ENCODE measurements around the gene EIF5B. TPM values are rescaled to one million over a fixed set of nuclear protein-coding genes. Genes with fewer than 3 reads are reported as not detected.

The EIF5B gene
- total RNA-seq, 4 donors from 2014 or later = 31.5 to 55.2 (median 34.5) TPM

DNA sequence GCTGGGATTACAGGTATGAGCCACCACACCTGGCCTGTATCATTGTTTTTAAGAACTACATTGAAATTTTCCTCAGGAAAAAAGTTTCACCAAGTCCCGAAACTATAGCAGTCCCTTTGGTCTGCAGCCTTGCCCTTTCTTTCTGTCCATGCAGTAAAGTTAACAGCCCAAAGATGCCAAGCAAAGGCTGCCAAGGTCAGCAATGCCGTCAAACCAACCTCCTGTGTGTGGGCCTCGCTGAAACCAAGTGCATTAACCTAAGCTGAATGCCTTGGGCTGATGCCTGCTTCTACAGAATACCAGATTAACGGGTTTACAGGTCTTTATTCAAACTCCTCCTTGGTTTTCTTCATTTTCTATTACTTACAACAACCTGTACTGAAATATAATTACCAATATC lies 73.1 kb downstream of the EIF5B start:
- H3K36me3 ChIP-seq = peaks cover 78% of the 10 kb centered on the region
- H3K4me3 ChIP-seq = no peak overlapping the region
- 89% methylated on average over 4 of the region's 4 CpGs for WGBS

GRCh38 chr2:99414566-99414965 lies 77.4 kb downstream of the EIF5B start:
- 85% methylated on average over 1 of the region's 1 CpG for WGBS
- Histone ChIP-seq H3K36me3 (peaks cover 85% of the 10 kb centered on the region), H3K4me1 (no peaks in the 10 kb centered on the region), H3K27me3 (no peaks in the 10 kb centered on the region), H3K4me3 (no peak overlapping the region), H3K27ac (no peak overlapping the region), H3K9me3 (no peaks in the 10 kb centered on the region)
- TF ChIP-seq POLR2A (IDR thresholded peaks at IDR 0.05) (no peak), EP300 (IDR thresholded peaks at IDR 0.05) (no peak), CTCF (IDR thresholded peaks at IDR 0.05) (no peak), POLR2AphosphoS5 (IDR thresholded peaks at IDR 0.05) (no peak)
- no peak for DNase-seq (ENCODE audit: low spot score in 2 of 2)

More for the DNA sequence above, 73.1 kb downstream of the EIF5B start:
- TF ChIP-seq CTCF (IDR thresholded peaks at IDR 0.05) (no peak), POLR2A (IDR thresholded peaks at IDR 0.05) (no peak)
- Histone ChIP-seq H3K27me3 (no peaks in the 10 kb centered on the region), H3K9me3 (no peaks in the 10 kb centered on the region), H3K4me1 (peaks cover under 1% of the 10 kb centered on the region), H3K27ac (no peak overlapping the region)
- DNase-seq (ENCODE audit: low spot score in 2 of 2) = no peak

DNA sequence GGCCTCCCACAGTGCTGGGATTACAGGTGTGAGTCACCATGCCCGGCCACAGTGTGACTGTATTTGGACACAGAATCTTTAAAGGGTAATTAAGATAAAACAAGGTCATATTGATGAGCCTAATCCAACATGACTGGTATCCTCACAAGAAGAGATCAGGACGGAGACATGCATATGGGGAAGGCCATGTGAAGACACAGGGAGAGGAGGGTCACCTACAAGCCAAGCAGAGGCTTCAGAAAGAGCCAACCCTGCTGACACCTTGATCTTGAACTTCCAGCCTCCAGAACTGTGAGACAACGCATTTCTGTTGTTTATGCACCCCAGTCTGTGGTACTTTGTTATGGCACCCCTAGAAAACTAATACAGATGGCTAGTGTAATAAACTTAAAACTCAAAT lies 80.2 kb downstream of the EIF5B start:
- Histone ChIP-seq H3K9me3 (no peaks in the 10 kb centered on the region), H3K4me3 (no peak overlapping the region), H3K4me1 (no peaks in the 10 kb centered on the region), H3K36me3 (peaks cover 86% of the 10 kb centered on the region), H3K27me3 (no peaks in the 10 kb centered on the region), H3K27ac (no peak overlapping the region)
- no peak for TF ChIP-seq EP300 (IDR thresholded peaks at IDR 0.05)
- no peak for TF ChIP-seq CTCF (IDR thresholded peaks at IDR 0.05)
- no peak for TF ChIP-seq POLR2AphosphoS5 (IDR thresholded peaks at IDR 0.05)
- no peak for TF ChIP-seq POLR2A (IDR thresholded peaks at IDR 0.05)
- 96% methylated on average over 3 of the region's 3 CpGs for WGBS
- DNase-seq (ENCODE audit: low spot score in 2 of 2) = no peak

DNA sequence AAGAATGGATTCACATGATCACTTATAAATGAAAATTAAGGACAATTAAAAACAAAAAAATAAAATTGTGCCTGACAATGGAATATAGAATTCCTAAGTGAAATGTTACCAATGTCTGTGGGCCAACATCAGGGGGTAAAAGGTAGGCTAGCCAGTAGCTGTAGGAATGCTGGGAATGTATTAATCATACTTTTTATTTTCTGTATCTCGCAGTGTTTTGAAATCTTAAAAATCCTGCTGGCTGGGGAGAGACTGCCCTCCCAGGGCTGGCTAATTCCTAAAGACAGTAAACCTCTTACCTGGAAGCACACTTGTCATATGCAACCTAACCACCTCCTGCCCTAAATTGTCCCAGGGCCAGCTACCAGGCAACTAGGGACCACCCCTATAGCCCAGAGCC lies 82.8 kb downstream of the EIF5B start:
- DNase-seq (ENCODE audit: low spot score in 2 of 2) = no peak
- peaks cover 4% of the 10 kb centered on the region for H3K4me1 ChIP-seq
- H3K4me3 ChIP-seq = no peak overlapping the region
- no peak overlapping the region for H3K27ac ChIP-seq
- H3K27me3 ChIP-seq = no peaks in the 10 kb centered on the region
- no peaks in the 10 kb centered on the region for H3K9me3 ChIP-seq
- no peak for TF ChIP-seq EP300 (IDR thresholded peaks at IDR 0.05)
- no peak for TF ChIP-seq CTCF (IDR thresholded peaks at IDR 0.05)
- TF ChIP-seq POLR2A (IDR thresholded peaks at IDR 0.05) = no peak
- no peak for TF ChIP-seq POLR2AphosphoS5 (IDR thresholded peaks at IDR 0.05)
- WGBS = 81% methylated on average over 1 of the region's 1 CpG
- peaks cover 70% of the 10 kb centered on the region for H3K36me3 ChIP-seq

DNA sequence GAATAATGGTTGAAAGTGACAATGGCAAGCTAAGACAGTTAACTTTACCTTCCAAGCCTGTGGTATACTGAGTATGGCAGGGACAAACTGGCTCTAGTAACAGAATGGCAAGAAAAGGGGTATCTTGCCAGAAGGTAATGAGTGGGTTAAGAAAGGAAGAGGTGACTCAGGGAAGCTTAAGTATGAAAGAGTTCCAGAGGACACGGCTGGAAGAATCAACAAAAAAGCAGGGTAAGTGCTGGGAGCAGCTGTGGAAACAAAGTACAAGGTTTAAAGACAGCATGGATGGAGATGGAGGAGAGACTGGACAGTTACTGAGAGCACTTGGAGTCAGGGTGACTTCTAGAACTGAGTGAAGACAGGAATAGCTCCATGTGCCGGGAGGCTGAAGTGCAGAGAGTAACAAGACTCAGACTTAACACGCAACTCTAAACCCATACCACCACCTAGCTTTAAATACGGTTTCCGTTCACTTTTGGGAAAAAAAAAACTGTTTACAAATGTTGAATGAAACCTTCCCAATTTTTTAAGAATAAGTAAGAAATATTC lies 83.6 kb downstream of the EIF5B start:
- Histone ChIP-seq H3K9me3 (no peaks in the 10 kb centered on the region), H3K27me3 (no peaks in the 10 kb centered on the region), H3K36me3 (peaks cover 62% of the 10 kb centered on the region), H3K4me3 (no peak overlapping the region), H3K27ac (no peak overlapping the region), H3K4me1 (peaks cover 4% of the 10 kb centered on the region)
- WGBS = 83% methylated on average over 5 of the region's 5 CpGs
- no peak for DNase-seq (ENCODE audit: low spot score in 2 of 2)
- TF ChIP-seq CTCF (IDR thresholded peaks at IDR 0.05) (no peak), POLR2AphosphoS5 (IDR thresholded peaks at IDR 0.05) (no peak), EP300 (IDR thresholded peaks at IDR 0.05) (no peak), POLR2A (IDR thresholded peaks at IDR 0.05) (no peak)

All from suprapubic skin (tissue), 4 donors.